ENCODE data around the gene METTL2A. TPM values are rescaled to one million over a fixed set of nuclear protein-coding genes. Genes with fewer than 3 reads are reported as not detected.
"Not testable (repeated sequence)": the region's sequence is repeated elsewhere in the genome, so short reads cannot be mapped to it uniquely, and the experiment has no call there.

The METTL2A gene
- polyA plus RNA-seq, 1 donor from 2014 or later: 18.7 TPM

- H3K36me3 ChIP-seq (ENCODE audit: insufficient read depth, low read length); H2AFZ ChIP-seq (ENCODE audit: low read depth, low read length); H3F3A ChIP-seq (ENCODE audit: insufficient read depth, low read length, poor library complexity, severe bottlenecking); H3K27ac ChIP-seq (ENCODE audit: low read length); H3K4me3 ChIP-seq (ENCODE audit: low read length); H3K27me3 ChIP-seq (ENCODE audit: insufficient read depth, low read depth, low read length); H3K79me2 ChIP-seq (replicated peaks; ENCODE audit: insufficient read depth, low read length); H3K9me3 ChIP-seq (ENCODE audit: low read length); H4K20me1 ChIP-seq (ENCODE audit: insufficient read depth); H3K9ac ChIP-seq (ENCODE audit: low read length); H3K4me2 ChIP-seq (ENCODE audit: low read length); H3K9me2 ChIP-seq (ENCODE audit: insufficient read depth, low read length): not testable (repeated sequence)
These were observed 40.7 kb downstream of the METTL2A start for GRCh38 chr17:62464422-62464821.

- H3K27me3 ChIP-seq (ENCODE audit: insufficient read depth, low read depth, low read length); H3K27ac ChIP-seq (ENCODE audit: low read length); H3K36me3 ChIP-seq (ENCODE audit: insufficient read depth, low read length); H3K79me2 ChIP-seq (replicated peaks; ENCODE audit: insufficient read depth, low read length); H4K20me1 ChIP-seq (ENCODE audit: insufficient read depth); H3K4me2 ChIP-seq (ENCODE audit: low read length); H2AFZ ChIP-seq (ENCODE audit: low read depth, low read length); H3K9ac ChIP-seq (ENCODE audit: low read length); H3K9me2 ChIP-seq (ENCODE audit: insufficient read depth, low read length); H3F3A ChIP-seq (ENCODE audit: insufficient read depth, low read length, poor library complexity, severe bottlenecking); H3K4me3 ChIP-seq (ENCODE audit: low read length); H3K9me3 ChIP-seq (ENCODE audit: low read length): not testable (repeated sequence)
These were observed 41.6 kb downstream of the METTL2A start for GRCh38 chr17:62465271-62465670.

GRCh38 chr17:62470666-62471379 lies 47.1 kb downstream of the METTL2A start:
- H3K9ac ChIP-seq (ENCODE audit: low read length); H3F3A ChIP-seq (ENCODE audit: insufficient read depth, low read length, poor library complexity, severe bottlenecking); H2AFZ ChIP-seq (ENCODE audit: low read depth, low read length); H3K79me2 ChIP-seq (replicated peaks; ENCODE audit: insufficient read depth, low read length); H3K27ac ChIP-seq (ENCODE audit: low read length); H3K36me3 ChIP-seq (ENCODE audit: insufficient read depth, low read length); H3K9me2 ChIP-seq (ENCODE audit: insufficient read depth, low read length); H3K4me3 ChIP-seq (ENCODE audit: low read length); H4K20me1 ChIP-seq (ENCODE audit: insufficient read depth); H3K27me3 ChIP-seq (ENCODE audit: insufficient read depth, low read depth, low read length); H3K9me3 ChIP-seq (ENCODE audit: low read length); H3K4me2 ChIP-seq (ENCODE audit: low read length): not testable (repeated sequence)

- H4K20me1 ChIP-seq (ENCODE audit: insufficient read depth); H3K4me2 ChIP-seq (ENCODE audit: low read length); H3K9ac ChIP-seq (ENCODE audit: low read length); H3K36me3 ChIP-seq (ENCODE audit: insufficient read depth, low read length); H3K27ac ChIP-seq (ENCODE audit: low read length); H3K79me2 ChIP-seq (replicated peaks; ENCODE audit: insufficient read depth, low read length); H3K4me3 ChIP-seq (ENCODE audit: low read length); H3K27me3 ChIP-seq (ENCODE audit: insufficient read depth, low read depth, low read length); H2AFZ ChIP-seq (ENCODE audit: low read depth, low read length); H3K9me3 ChIP-seq (ENCODE audit: low read length); H3K9me2 ChIP-seq (ENCODE audit: insufficient read depth, low read length); H3F3A ChIP-seq (ENCODE audit: insufficient read depth, low read length, poor library complexity, severe bottlenecking): not testable (repeated sequence)
These were observed 47.7 kb downstream of the METTL2A start for GRCh38 chr17:62471380-62471880.

- H3K27me3 ChIP-seq (ENCODE audit: insufficient read depth, low read depth, low read length); H3K27ac ChIP-seq (ENCODE audit: low read length); H3K4me2 ChIP-seq (ENCODE audit: low read length): not testable (repeated sequence)
These were observed 49.6 kb downstream of the METTL2A start for GRCh38 chr17:62473030-62473982.

GRCh38 chr17:62477111-62477510 lies 53.4 kb downstream of the METTL2A start:
- not testable (repeated sequence) for H3K36me3 ChIP-seq (ENCODE audit: insufficient read depth, low read length); H3K9me3 ChIP-seq (ENCODE audit: low read length); H3K4me2 ChIP-seq (ENCODE audit: low read length); H3K9me2 ChIP-seq (ENCODE audit: insufficient read depth, low read length); H3F3A ChIP-seq (ENCODE audit: insufficient read depth, low read length, poor library complexity, severe bottlenecking); H2AFZ ChIP-seq (ENCODE audit: low read depth, low read length); H4K20me1 ChIP-seq (ENCODE audit: insufficient read depth); H3K27me3 ChIP-seq (ENCODE audit: insufficient read depth, low read depth, low read length); H3K27ac ChIP-seq (ENCODE audit: low read length)
- Histone ChIP-seq H3K4me3 (ENCODE audit: low read length) (peak overlapping the region; percentile 67), H3K9ac (ENCODE audit: low read length) (peak overlapping the region; percentile 77), H3K79me2 (replicated peaks; ENCODE audit: insufficient read depth, low read length) (peaks cover 23% of the 10 kb centered on the region)

More at GRCh38 chr17:62473030-62473982, 49.6 kb downstream of the METTL2A start:
- not testable (repeated sequence) for H3K9me3 ChIP-seq (ENCODE audit: low read length); H2AFZ ChIP-seq (ENCODE audit: low read depth, low read length); H3F3A ChIP-seq (ENCODE audit: insufficient read depth, low read length, poor library complexity, severe bottlenecking); H3K36me3 ChIP-seq (ENCODE audit: insufficient read depth, low read length); H3K79me2 ChIP-seq (replicated peaks; ENCODE audit: insufficient read depth, low read length); H3K4me3 ChIP-seq (ENCODE audit: low read length); H3K9me2 ChIP-seq (ENCODE audit: insufficient read depth, low read length); H3K9ac ChIP-seq (ENCODE audit: low read length); H4K20me1 ChIP-seq (ENCODE audit: insufficient read depth)

GRCh38 chr17:62477718-62478408 lies 54.2 kb downstream of the METTL2A start:
- peak overlapping the region; percentile 39 for H3K27ac ChIP-seq (ENCODE audit: low read length)
- peaks cover 30% of the 10 kb centered on the region for H3K79me2 ChIP-seq (replicated peaks; ENCODE audit: insufficient read depth, low read length)
- not testable (repeated sequence) for H2AFZ ChIP-seq (ENCODE audit: low read depth, low read length); H3K9me3 ChIP-seq (ENCODE audit: low read length); H4K20me1 ChIP-seq (ENCODE audit: insufficient read depth); H3K36me3 ChIP-seq (ENCODE audit: insufficient read depth, low read length); H3F3A ChIP-seq (ENCODE audit: insufficient read depth, low read length, poor library complexity, severe bottlenecking); H3K27me3 ChIP-seq (ENCODE audit: insufficient read depth, low read depth, low read length); H3K9me2 ChIP-seq (ENCODE audit: insufficient read depth, low read length)
- H3K4me3 ChIP-seq (ENCODE audit: low read length): peak overlapping the region; percentile 67
- H3K4me2 ChIP-seq (ENCODE audit: low read length): peak overlapping the region; percentile 48
- H3K9ac ChIP-seq (ENCODE audit: low read length): peak overlapping the region; percentile 77
